Ovary (tissue), 9 donors: ENCODE measurements around the gene STMP1. TPM values are rescaled to one million over a fixed set of nuclear protein-coding genes. Genes with fewer than 3 reads are reported as not detected.

Experiments used
- DNase-seq, 5 donors: peaks; one replicate each; pipeline ENCODE4 v3.0.0-alpha.2; 2019 to 2020
- H3K27ac ChIP-seq, 2 donors: fragments of 200-600 bp; one replicate each; pipeline versions ENCODE4 v1.5.1 to v1.8.0; 2019 to 2022
- H3K27me3 ChIP-seq: fragments of 200-600 bp; one replicate; pipeline ENCODE4 v1.8.0; 2022
- H3K36me3 ChIP-seq: fragments of 200-600 bp; sonication (generic); one replicate; pipeline ENCODE4 v1.5.1; 2019
- H3K4me1 ChIP-seq: one replicate; pipeline ENCODE4 v1.8.1; 2013; ENCODE audit warnings: mild to moderate bottlenecking, moderate library complexity; ENCODE audit not compliant: insufficient read depth
- H3K4me3 ChIP-seq: fragments of 200-600 bp; sonication (generic); one replicate; pipeline ENCODE4 v1.5.1; 2017
- H3K9me3 ChIP-seq, 2 donors: fragments of 200-600 bp in 1 of 2; sonication (generic) in 1 of 2; one replicate each; pipeline versions ENCODE4 v1.5.1 to v1.8.1; 2013 to 2019; ENCODE audit warnings: mild to moderate bottlenecking in 1 of 2, moderate library complexity in 1 of 2
- EP300 ChIP-seq: sonication (generic); formaldehyde crosslinking; IDR thresholded peaks from one replicate; pipeline ENCODE4 v1.6.1; 2017; ENCODE audit warnings: antibody characterized with exemption
- POLR2A ChIP-seq: fragments of 450-650 bp; IDR thresholded peaks from one replicate; pipeline ENCODE4 v1.6.1; 2017; ENCODE audit warnings: antibody characterized with exemption, mild to moderate bottlenecking, moderate library complexity
- WGBS, 3 donors: extraction: QIAGEN DNeasy Blood & Tissue Kit in 1 of 3; methylation state at CpG; one replicate each; pipeline versions ENCODE4 v1.1.5 to v1.1.7; 2013 to 2017; 5-methylcytosine and 5-hydroxymethylcytosine counted together
- intact Hi-C, 4 donors: fragments of 100-400 bp; cut with DNase I; formaldehyde crosslinking; loops; one replicate each; pipeline versions ENCODE4 v1.11.0 to v1.15.1; 2022 to 2023
- polyA plus RNA-seq, 2 donors: library from polyadenylated mRNA; stranded (reverse); fragments of 200-250 nt in 1 of 2; fragments of 350-450 nt in 1 of 2; fragmentation: Illumina TruSeq in 1 of 2; extraction: RNeasy Lipid Tissue Mini Kit (QIAGEN cat#74804) in 1 of 2; gene quantifications; one replicate each; pipeline ENCODE4 v1.2.3, GENCODE V29; 2013 to 2014
- total RNA-seq, 7 donors: library from RNA; depleted of rRNA in 2 of 7; stranded (reverse); fragments of >200 nt in 2 of 7; fragmentation: NEBNext Ultra II Directional in 3 of 7; extraction: Animal tissue kit (Norgen Biotek cat#: 25700) in 3 of 7; gene quantifications; one replicate each; pipeline versions ENCODE4 v1.1.0 to v1.2.4, GENCODE V29; 2016 to 2023
- TF ChIP-seq, protein P1 (sequence below), 3 donors: fragments of 450-650 bp in 2 of 3; fragments of 200-600 bp in 1 of 3; IDR thresholded peaks; one replicate each; pipeline versions ENCODE4 v1.5.1 to v1.8.0; 2016 to 2022; ENCODE audit warnings: antibody characterized with exemption in 3 of 3, mild to moderate bottlenecking in 1 of 3
- donor health status: DM: no; HTN: no; CAD: no; lungs with moderate emphysema.
- donor health status: DM: no; HTN: no; CAD: no.
- donor health status: Bipolar disorder and iron deficiency.
- donor health status: DM: yes; HTN: yes; CAD: no.
- donor health status: DM: no; HTN: no; CAD: no.
- donor health status: DM: yes; HTN: yes; CAD: no.

The STMP1 gene
- total and polyA plus RNA-seq, 9 donors, result 11.0 to 24.3 (median 19.7) TPM

DNA sequence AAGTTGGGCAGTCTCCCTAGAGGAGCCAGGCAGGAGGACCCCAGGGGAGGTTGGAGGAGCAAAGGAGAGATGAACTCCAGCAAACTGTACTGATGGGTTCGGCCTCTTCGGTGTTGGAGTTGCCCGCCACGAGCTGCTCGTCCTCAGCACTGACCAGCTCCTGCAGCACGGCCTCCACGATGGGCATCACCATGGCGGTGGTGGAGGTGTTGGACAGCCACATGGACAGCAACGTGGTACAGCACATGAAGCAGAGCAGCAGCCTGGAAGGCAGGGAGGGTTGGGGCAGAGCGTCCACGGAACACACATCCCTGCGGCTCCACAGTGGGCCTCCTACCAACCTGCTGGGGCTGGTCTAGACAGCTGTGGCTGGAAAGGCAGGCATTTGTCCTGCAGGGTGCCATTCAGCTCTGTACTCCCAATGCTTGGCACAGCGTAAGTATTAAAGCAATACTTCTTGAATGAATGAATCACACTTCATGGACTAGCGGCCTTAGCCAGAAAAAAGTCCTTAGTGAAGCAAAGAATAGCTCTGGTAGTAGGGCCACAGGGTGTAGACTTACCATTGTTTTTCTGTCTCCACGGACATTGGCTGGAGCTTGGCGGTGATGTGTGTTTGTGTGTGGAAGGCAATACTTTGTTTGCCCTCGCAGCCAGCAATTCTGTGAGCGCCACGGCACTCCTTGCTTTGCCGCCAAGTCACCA, 43.9 kb downstream of the STMP1 start:
- WGBS, 3 donors, result 89 to 91% (median 90%) methylated on average over 20 of the region's 20 CpGs
- no peaks in the 10 kb centered on the region for H3K9me3 ChIP-seq
- H3K27me3 ChIP-seq, result no peaks in the 10 kb centered on the region
- no peak for DNase-seq
- no peak overlapping the region for H3K4me3 ChIP-seq
- H3K4me1 ChIP-seq, result peaks cover 2% of the 10 kb centered on the region
- intact Hi-C loops, result no loop called here
- no peak overlapping the region for H3K27ac ChIP-seq
- no peaks in the 10 kb centered on the region for H3K36me3 ChIP-seq
- no peak for TF ChIP-seq EP300
- TF ChIP-seq POLR2A, result no peak
- TF ChIP-seq, protein P1, sequence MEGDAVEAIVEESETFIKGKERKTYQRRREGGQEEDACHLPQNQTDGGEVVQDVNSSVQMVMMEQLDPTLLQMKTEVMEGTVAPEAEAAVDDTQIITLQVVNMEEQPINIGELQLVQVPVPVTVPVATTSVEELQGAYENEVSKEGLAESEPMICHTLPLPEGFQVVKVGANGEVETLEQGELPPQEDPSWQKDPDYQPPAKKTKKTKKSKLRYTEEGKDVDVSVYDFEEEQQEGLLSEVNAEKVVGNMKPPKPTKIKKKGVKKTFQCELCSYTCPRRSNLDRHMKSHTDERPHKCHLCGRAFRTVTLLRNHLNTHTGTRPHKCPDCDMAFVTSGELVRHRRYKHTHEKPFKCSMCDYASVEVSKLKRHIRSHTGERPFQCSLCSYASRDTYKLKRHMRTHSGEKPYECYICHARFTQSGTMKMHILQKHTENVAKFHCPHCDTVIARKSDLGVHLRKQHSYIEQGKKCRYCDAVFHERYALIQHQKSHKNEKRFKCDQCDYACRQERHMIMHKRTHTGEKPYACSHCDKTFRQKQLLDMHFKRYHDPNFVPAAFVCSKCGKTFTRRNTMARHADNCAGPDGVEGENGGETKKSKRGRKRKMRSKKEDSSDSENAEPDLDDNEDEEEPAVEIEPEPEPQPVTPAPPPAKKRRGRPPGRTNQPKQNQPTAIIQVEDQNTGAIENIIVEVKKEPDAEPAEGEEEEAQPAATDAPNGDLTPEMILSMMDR (IDR thresholded peaks at IDR 0.05), result no peak

GRCh38 chr7:135706858-135707569, 44.7 kb downstream of the STMP1 start:
- H3K4me1 ChIP-seq, result peaks cover 2% of the 10 kb centered on the region
- H3K4me3 ChIP-seq, result no peak overlapping the region
- H3K27me3 ChIP-seq, result no peaks in the 10 kb centered on the region
- 65 to 82% (median 73%) methylated on average over 7 of the region's 7 CpGs for WGBS, 3 donors
- H3K27ac ChIP-seq, result no peak overlapping the region
- no peaks in the 10 kb centered on the region for H3K36me3 ChIP-seq
- H3K9me3 ChIP-seq, result no peaks in the 10 kb centered on the region
- intact Hi-C loops, result no loop called here
- DNase-seq, result no peak
- TF ChIP-seq, protein P1 (IDR thresholded peaks at IDR 0.05), result no peak
- TF ChIP-seq POLR2A (no peak), EP300 (no peak)

GRCh38 chr7:135707570-135707966, 45.3 kb downstream of the STMP1 start:
- Histone ChIP-seq H3K4me3 (no peak overlapping the region), H3K36me3 (no peaks in the 10 kb centered on the region), H3K4me1 (peaks cover 2% of the 10 kb centered on the region), H3K27me3 (no peaks in the 10 kb centered on the region), H3K9me3 (no peaks in the 10 kb centered on the region), H3K27ac (no peak overlapping the region)
- 55 to 80% (median 67%) methylated on average over 5 of the region's 5 CpGs for WGBS, 3 donors
- intact Hi-C loops, result no loop called here
- no peak for DNase-seq
- TF ChIP-seq, protein P1 (IDR thresholded peaks at IDR 0.05), result no peak
- TF ChIP-seq EP300 (no peak), POLR2A (no peak)

- H3K27me3 ChIP-seq, result no peaks in the 10 kb centered on the region
- no peaks in the 10 kb centered on the region for H3K9me3 ChIP-seq
- H3K4me3 ChIP-seq, result no peak overlapping the region
- H3K36me3 ChIP-seq, result no peaks in the 10 kb centered on the region
- TF ChIP-seq, protein P1 (IDR thresholded peaks at IDR 0.05), result no peak
- TF ChIP-seq EP300 (no peak), POLR2A (no peak)
- intact Hi-C loops, result no loop called here
- no peak overlapping the region for H3K27ac ChIP-seq
- peaks cover 3% of the 10 kb centered on the region for H3K4me1 ChIP-seq
- DNase-seq, result no peak
- 88 to 95% (median 89%) methylated on average over 14 of the region's 14 CpGs for WGBS, 3 donors
Observed at GRCh38 chr7:135708041-135708440, 45.7 kb downstream of the STMP1 start.
